PC-9 (cell line): ENCODE data around the gene SBF2.

ENCODE experiments used
- EZH2 ChIP-seq: fragments of 200-600 bp; sonication (generic); IDR thresholded peaks from 2 replicates; pipeline ENCODE4 v1.8.0; 2017; ENCODE audit warnings: antibody characterized with exemption, low read depth
- TF ChIP-seq, protein P1 (sequence below): fragments of 200-600 bp; sonication (generic); conservative IDR thresholded peaks from 2 replicates; pipeline ENCODE4 v1.6.1; 2017; ENCODE audit warnings: mixed run types, antibody characterized with exemption, mild to moderate bottlenecking, moderate library complexity

DNA sequence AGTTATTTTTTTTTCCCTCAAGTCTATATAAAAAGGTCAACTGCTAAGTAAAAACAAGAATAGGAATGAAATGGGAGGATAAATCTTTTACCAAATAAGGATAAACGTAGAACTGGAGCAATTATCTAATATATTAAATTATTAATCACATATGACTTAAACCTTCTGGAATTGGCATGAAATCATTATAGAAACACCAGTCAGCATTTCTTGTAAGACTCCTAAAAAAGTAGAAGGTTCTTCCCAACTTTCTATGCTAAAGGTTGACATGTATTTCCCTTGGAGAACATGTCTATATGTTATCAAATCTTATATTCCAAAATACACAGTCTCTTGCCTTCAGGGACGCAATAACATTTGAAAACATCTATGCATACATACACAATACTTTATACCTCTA, 143.2 kb downstream of the SBF2 start:
- TF ChIP-seq, protein P1, sequence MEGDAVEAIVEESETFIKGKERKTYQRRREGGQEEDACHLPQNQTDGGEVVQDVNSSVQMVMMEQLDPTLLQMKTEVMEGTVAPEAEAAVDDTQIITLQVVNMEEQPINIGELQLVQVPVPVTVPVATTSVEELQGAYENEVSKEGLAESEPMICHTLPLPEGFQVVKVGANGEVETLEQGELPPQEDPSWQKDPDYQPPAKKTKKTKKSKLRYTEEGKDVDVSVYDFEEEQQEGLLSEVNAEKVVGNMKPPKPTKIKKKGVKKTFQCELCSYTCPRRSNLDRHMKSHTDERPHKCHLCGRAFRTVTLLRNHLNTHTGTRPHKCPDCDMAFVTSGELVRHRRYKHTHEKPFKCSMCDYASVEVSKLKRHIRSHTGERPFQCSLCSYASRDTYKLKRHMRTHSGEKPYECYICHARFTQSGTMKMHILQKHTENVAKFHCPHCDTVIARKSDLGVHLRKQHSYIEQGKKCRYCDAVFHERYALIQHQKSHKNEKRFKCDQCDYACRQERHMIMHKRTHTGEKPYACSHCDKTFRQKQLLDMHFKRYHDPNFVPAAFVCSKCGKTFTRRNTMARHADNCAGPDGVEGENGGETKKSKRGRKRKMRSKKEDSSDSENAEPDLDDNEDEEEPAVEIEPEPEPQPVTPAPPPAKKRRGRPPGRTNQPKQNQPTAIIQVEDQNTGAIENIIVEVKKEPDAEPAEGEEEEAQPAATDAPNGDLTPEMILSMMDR = no peak
- no peak for TF ChIP-seq EZH2
